SK-N-SH treated with all-trans-retinoic acid at 6 μM for 48 hours (cell line): ENCODE data around the gene MYO18A.
"Not testable (repeated sequence)": the region's sequence is repeated elsewhere in the genome, so short reads cannot be mapped to it uniquely, and the experiment has no call there.

Experiments
- ATAC-seq: fragments of 200-7000 bp; cut with Tn5 transposase; 3 replicates; pipeline ENCODE4 v1.9.1; 2020; ENCODE audit warnings: mild to moderate bottlenecking, moderate library complexity
- ARNTL ChIP-seq: fragments of 450-650 bp; formaldehyde crosslinking; IDR thresholded peaks from 2 replicates; pipeline ENCODE4 v1.5.0; 2020; ENCODE audit warnings: low read depth, mild to moderate bottlenecking, moderate library complexity, borderline replicate concordance
- CREB5 ChIP-seq: fragments of 250-450 bp; sonication (Bioruptor Pico); IDR thresholded peaks from 2 replicates; pipeline ENCODE4 v1.5.1; 2020; ENCODE audit warnings: low read depth, mild to moderate bottlenecking, moderate library complexity
- CSDC2 ChIP-seq: fragments of 250-450 bp; sonication (Bioruptor Pico); IDR thresholded peaks from 2 replicates; pipeline ENCODE4 v1.5.0; 2020; ENCODE audit warnings: mild to moderate bottlenecking, moderate library complexity
- ESRRG ChIP-seq: fragments of 250-450 bp; sonication (Bioruptor Pico); IDR thresholded peaks from 2 replicates; pipeline ENCODE4 v1.6.1; 2021; ENCODE audit warnings: mild to moderate bottlenecking
- GLIS3 ChIP-seq: fragments of 250-450 bp; sonication (Bioruptor Pico); IDR thresholded peaks from 2 replicates; pipeline ENCODE4 v1.5.0; 2020; ENCODE audit warnings: mild to moderate bottlenecking, moderate library complexity
- ISL1 ChIP-seq: fragments of 250-450 bp; sonication (Bioruptor Pico); IDR thresholded peaks from 2 replicates; pipeline ENCODE4 v2.1.2; 2022; ENCODE audit warnings: mild to moderate bottlenecking, moderate library complexity
- OSR1 ChIP-seq: fragments of 250-450 bp; sonication (Bioruptor Pico); IDR thresholded peaks from 2 replicates; pipeline ENCODE4 v1.8.0; 2022; ENCODE audit warnings: moderate library complexity, mild to moderate bottlenecking, inconsistent platforms
- POU6F1 ChIP-seq: fragments of 250-450 bp; sonication (Bioruptor Pico); IDR thresholded peaks from 2 replicates; pipeline ENCODE4 v1.8.0; 2021; ENCODE audit warnings: low read depth, mild to moderate bottlenecking, moderate library complexity, borderline replicate concordance
- PPARA ChIP-seq: fragments of 250-450 bp; sonication (Bioruptor Pico); IDR thresholded peaks from 2 replicates; pipeline ENCODE4 v1.5.0; 2020; ENCODE audit warnings: mild to moderate bottlenecking, borderline replicate concordance
- SNAI2 ChIP-seq: fragments of 250-450 bp; sonication (Bioruptor Pico); IDR thresholded peaks from 2 replicates; pipeline ENCODE4 v1.5.0; 2020; ENCODE audit warnings: mild to moderate bottlenecking, moderate library complexity
- TCF4 ChIP-seq: fragments of 250-450 bp; sonication (Bioruptor Pico); IDR thresholded peaks from 2 replicates; pipeline ENCODE4 v1.8.0; 2021; ENCODE audit warnings: mild to moderate bottlenecking, moderate library complexity, borderline replicate concordance
- ZC3H10 ChIP-seq: fragments of 250-450 bp; sonication (Bioruptor Pico); IDR thresholded peaks from 2 replicates; pipeline ENCODE4 v1.5.1; 2021; ENCODE audit warnings: mild to moderate bottlenecking, moderate library complexity
- ZNF565 ChIP-seq: fragments of 450-650 bp; formaldehyde crosslinking; conservative IDR thresholded peaks from 2 replicates; pipeline ENCODE4 v1.5.0; 2020; ENCODE audit warnings: low read depth, mild to moderate bottlenecking, moderate library complexity
- ZNF70 ChIP-seq: fragments of 450-650 bp; formaldehyde crosslinking; IDR thresholded peaks from 2 replicates; pipeline ENCODE4 v1.5.0; 2020; ENCODE audit warnings: mild to moderate bottlenecking, moderate library complexity
- TF ChIP-seq, protein P1 (sequence below): fragments of 250-450 bp; sonication (Bioruptor Pico); IDR thresholded peaks from 2 replicates; pipeline ENCODE4 v1.5.1; 2021; ENCODE audit warnings: mild to moderate bottlenecking, moderate library complexity
- TF ChIP-seq, protein P2 (sequence below): fragments of 250-450 bp; sonication (Bioruptor Pico); IDR thresholded peaks from 2 replicates; pipeline ENCODE4 v1.8.0; 2020; ENCODE audit warnings: mild to moderate bottlenecking, moderate library complexity, borderline replicate concordance

The MYO18A gene

DNA sequence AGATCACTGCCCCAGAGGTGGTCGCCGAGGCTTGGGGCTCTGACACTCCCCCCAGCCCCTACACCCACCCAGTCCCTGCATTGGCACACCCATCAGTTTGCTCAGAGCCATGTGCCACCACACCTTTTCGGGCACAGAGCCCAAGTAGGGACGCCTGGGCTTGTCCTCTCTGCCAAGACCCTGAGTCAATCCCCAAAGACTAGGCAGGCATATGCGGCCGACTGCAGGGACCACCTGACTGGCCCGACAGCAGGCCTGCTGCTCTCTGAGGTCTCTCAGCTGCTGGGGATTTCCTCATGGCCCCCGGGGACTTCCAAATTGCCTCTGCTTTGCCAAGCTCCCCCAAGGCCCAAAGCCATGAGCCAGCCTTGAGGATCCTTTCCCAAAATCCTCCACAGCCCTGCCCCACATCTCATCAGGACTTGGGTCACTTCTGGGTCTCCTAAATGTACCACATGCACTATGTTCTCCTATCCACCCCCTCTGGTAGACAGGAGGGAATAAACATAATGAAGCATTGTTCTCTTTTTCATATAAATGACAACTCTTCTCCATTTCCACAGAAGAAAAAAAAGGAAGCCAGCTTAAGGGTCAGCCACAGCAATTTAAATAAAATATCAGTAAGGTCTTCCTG lies 30.6 kb downstream of the MYO18A start (continued):
- TF ChIP-seq, protein P1, sequence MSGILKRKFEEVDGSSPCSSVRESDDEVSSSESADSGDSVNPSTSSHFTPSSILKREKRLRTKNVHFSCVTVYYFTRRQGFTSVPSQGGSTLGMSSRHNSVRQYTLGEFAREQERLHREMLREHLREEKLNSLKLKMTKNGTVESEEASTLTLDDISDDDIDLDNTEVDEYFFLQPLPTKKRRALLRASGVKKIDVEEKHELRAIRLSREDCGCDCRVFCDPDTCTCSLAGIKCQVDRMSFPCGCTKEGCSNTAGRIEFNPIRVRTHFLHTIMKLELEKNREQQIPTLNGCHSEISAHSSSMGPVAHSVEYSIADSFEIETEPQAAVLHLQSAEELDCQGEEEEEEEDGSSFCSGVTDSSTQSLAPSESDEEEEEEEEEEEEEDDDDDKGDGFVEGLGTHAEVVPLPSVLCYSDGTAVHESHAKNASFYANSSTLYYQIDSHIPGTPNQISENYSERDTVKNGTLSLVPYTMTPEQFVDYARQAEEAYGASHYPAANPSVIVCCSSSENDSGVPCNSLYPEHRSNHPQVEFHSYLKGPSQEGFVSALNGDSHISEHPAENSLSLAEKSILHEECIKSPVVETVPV (CRISPR knock-in tag), result no peak
- no peak for TF ChIP-seq PPARA (CRISPR knock-in tag)

DNA sequence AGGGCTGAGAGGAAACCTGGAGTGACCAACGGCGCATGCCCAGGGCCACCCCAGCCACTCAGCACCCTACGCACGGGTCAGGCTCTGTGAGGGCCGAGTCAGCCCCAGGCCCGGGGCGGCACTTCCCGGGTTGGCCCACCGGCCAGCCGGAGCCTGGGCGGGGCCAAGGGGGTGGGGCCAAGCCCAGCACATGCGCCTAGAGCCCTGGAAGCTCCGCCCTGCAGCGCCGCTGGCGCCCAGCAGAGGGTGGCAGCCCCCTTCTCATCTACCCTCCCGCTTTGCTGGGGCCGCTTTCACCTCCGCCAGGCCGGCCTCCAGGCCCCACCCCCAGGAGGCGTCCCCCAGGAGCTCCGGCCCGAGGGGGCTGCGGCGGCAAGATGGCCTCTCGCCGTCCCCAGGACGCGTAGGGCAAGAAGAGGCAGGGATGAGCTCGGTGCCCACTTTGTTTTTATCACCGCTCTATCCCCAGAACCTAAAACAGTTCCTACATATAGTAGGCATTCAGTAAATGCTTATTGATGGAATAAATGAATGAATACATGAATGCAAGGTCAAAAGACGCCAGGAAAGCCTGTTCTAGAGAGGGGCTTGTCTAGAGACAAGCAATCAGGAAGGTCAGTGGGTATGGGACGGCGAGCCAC lies 31.3 kb downstream of the MYO18A start:
- TF ChIP-seq, protein P2, sequence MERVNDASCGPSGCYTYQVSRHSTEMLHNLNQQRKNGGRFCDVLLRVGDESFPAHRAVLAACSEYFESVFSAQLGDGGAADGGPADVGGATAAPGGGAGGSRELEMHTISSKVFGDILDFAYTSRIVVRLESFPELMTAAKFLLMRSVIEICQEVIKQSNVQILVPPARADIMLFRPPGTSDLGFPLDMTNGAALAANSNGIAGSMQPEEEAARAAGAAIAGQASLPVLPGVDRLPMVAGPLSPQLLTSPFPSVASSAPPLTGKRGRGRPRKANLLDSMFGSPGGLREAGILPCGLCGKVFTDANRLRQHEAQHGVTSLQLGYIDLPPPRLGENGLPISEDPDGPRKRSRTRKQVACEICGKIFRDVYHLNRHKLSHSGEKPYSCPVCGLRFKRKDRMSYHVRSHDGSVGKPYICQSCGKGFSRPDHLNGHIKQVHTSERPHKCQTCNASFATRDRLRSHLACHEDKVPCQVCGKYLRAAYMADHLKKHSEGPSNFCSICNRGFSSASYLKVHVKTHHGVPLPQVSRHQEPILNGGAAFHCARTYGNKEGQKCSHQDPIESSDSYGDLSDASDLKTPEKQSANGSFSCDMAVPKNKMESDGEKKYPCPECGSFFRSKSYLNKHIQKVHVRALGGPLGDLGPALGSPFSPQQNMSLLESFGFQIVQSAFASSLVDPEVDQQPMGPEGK (CRISPR knock-in tag), result peak; percentile 45; the same call in 1 of the 2 replicates
- TF ChIP-seq ZNF70, result peak; percentile 61; the same call in 1 of the 2 replicates
- no peak for TF ChIP-seq ZC3H10 (CRISPR knock-in tag)
- no peak for TF ChIP-seq CSDC2 (CRISPR knock-in tag)

DNA sequence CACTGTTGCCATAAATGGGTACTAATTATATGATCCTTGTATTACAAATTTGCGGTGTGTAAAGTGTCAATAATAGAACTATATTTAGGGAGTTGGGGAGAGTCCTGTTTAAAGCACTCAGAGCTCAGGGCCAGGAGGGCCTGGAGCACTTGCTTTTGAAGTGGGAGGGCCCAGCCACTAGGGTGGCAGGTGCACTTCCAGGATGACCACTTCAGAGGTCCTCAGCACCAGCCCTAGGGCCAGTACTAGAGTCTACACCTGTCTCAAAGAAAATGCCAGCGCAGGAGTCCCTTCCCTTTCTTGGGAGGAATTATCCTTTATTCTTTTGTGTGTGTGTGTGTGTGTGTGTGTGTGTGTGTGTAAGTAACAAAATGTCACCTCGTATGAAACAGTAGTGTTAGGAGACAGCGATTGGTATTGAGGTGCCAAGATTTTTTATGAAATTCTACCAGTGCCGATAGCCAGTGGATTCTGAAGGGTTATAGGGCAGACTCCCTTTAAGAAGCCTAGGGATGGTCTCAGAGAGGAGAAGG lies 31.9 kb downstream of the MYO18A start:
- no peak for TF ChIP-seq ZNF565 (CRISPR knock-in tag)
- TF ChIP-seq TCF4 (CRISPR knock-in tag), result no peak
- TF ChIP-seq POU6F1 (CRISPR knock-in tag), result no peak
- no peak for TF ChIP-seq CREB5 (CRISPR knock-in tag)
- TF ChIP-seq ISL1 (CRISPR knock-in tag), result no peak
- no peak for TF ChIP-seq SNAI2 (CRISPR knock-in tag)
- TF ChIP-seq ZC3H10 (CRISPR knock-in tag), result no peak
- no peak for TF ChIP-seq PPARA (CRISPR knock-in tag)
- no peak for TF ChIP-seq ARNTL (CRISPR knock-in tag)
- no peak for TF ChIP-seq CSDC2 (CRISPR knock-in tag)
- TF ChIP-seq, all 23 proteins: peak for 0
- ATAC-seq, result no peak

More for the DNA sequence above, 31.3 kb downstream of the MYO18A start:
- ATAC-seq, result peak; percentile 97

DNA sequence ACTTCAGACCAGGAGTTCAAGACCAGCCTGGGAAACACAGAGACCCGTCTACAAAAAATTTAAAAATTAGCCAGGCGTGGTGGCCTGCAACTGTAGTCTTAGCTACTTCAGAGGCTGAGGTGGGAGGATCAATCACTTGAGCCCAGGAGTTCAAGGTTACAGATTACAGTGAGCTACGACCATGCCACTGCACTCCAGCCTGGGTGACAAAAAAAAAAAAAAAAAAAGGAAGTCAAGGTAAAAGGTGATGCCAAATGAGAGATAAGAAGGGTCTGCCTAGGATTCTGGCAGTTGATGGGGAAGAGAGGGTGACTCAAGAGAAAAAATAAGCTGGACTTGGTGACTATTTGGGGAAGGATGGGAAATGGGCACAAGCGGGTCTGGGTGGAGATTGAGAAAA lies 32.5 kb downstream of the MYO18A start:
- TF ChIP-seq ESRRG (CRISPR knock-in tag), result no peak
- no peak for TF ChIP-seq OSR1
- TF ChIP-seq CREB5 (CRISPR knock-in tag), result no peak
- TF ChIP-seq GLIS3, result no peak
- no peak for ATAC-seq

GRCh38 chr17:29147228-29147627 lies 33.0 kb downstream of the MYO18A start:
- not testable (repeated sequence) for ATAC-seq
